Stimulated activated CD4-positive, alpha-beta T cell treated with anti-CD3 and anti-CD28 coated beads, Interleukin-12 subunit alpha, Interleukin-12 subunit beta, amount 100 ng/mL, for 24 hours (primary cell): ENCODE measurements around the gene KCNQ1OT1.

Experiments
- DNase-seq, 2 experiments: peaks; one replicate each; pipeline ENCODE4 v3.0.0-alpha.2; 2020; ENCODE audit warnings: low read depth in 2 of 2

KCNQ1OT1 gene

GRCh38 chr11:2570841-2571597 is 128.8 kb downstream of the KCNQ1OT1 start:
- no peak for DNase-seq

- DNase-seq, result no peak
Measured at GRCh38 chr11:2570211-2570811, 129.5 kb downstream of the KCNQ1OT1 start.

DNA sequence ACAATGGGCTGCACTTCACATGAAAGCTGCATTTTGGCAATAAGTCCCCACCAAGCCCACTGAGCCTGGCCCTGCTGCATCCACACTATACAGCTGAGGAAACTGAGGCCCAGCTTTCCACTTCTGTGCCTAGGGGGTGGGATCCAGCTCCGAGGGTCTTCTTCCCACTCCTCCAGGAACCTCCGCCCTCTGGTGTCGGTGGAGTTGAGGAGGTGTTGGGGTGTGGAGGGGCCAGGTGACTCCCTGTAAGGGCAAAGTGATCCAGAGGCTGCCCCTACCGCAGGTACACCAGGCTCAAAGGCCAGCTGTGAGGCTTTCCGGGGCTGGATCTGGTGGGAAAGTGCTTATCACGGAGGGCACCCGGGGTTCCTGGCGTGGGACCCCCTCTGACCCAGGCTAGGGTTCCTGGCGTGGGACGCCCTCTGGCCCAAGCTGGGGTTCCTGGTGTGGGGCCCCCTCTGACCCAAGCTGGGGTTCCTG is 130.0 kb downstream of the KCNQ1OT1 start:
- DNase-seq, result no peak

DNA sequence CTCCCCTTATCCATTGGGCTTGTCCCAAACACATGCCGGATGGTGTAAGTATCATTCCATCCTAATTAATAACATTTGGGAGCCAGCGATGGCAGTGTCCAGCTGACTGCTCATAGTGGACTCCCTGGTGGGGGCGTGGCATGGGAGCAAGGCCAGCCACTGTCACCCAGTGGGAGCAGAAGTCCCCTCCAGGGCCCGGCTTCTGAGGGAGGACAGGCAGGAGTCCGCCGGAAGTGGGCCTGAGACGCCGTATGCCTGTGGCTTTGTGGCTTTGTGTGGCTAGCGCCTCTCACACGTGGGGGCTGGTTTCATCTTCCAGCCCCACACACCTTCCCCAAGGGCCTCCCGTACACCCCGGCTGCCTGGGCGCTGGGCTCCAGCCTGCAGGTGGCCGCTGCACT is 130.5 kb downstream of the KCNQ1OT1 start:
- no peak for DNase-seq

DNA sequence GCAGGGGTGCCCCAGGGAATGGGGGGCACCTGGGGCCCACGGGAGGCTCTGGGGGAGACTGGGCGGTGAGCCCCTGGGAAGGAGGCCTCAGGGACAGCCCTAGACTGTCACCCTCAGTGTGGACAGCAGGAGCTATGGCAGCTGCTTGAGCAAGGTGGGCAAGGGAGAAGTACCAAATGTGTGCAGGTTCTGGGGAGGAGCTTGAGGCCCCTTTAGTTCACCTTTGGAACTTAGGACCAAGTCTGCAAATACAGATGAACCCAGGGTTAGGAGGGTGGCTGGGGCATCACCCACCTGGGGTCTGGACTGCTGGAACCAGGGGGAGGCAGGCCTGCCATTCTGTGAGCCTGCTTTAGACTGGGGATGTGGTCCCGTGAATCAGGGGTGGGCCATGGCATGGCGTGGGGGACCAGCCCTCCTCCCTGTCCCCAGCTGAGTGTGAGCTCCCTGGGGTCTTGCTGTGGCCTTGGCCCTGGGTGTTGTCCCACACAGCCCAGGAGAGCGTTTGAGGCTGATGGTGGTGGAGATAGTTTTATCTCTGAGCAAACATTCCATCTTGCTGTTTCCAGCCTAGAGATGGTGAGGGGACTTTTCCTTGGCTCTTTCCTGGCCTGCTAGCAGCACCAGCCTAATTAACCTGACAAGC is 132.6 kb downstream of the KCNQ1OT1 start:
- DNase-seq, result no peak

GRCh38 chr11:2566223-2567025 is 133.4 kb downstream of the KCNQ1OT1 start:
- no peak for DNase-seq

- no peak for DNase-seq
Measured at GRCh38 chr11:2565447-2566222, 134.2 kb downstream of the KCNQ1OT1 start.

- no peak for DNase-seq
Measured at GRCh38 chr11:2564588-2565425, 135.0 kb downstream of the KCNQ1OT1 start.

DNA sequence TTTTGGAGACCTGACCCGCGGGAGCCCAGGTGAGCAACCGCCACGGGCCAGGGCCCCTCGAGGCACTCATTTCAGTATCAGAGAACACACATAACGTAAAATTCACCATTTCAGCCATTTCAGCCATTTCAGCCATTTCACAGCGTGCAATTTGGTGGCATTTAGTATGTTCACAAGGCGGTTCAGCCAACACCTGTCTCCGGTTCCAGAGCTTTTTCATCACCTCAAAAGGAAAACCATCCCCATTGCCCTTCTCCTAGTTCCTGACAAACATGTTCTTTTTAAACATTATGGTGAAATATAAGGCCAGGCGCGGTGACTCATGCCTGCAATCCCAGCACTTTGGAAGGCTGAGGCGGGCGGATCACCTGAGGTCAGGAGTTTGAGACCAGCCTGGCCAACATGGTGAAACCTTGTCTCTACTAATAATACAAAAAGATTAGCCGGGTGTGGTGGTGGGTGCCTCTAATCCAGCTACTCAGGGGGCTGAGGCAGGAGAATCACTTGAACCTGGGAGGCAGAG is 135.7 kb downstream of the KCNQ1OT1 start:
- no peak for DNase-seq

DNA sequence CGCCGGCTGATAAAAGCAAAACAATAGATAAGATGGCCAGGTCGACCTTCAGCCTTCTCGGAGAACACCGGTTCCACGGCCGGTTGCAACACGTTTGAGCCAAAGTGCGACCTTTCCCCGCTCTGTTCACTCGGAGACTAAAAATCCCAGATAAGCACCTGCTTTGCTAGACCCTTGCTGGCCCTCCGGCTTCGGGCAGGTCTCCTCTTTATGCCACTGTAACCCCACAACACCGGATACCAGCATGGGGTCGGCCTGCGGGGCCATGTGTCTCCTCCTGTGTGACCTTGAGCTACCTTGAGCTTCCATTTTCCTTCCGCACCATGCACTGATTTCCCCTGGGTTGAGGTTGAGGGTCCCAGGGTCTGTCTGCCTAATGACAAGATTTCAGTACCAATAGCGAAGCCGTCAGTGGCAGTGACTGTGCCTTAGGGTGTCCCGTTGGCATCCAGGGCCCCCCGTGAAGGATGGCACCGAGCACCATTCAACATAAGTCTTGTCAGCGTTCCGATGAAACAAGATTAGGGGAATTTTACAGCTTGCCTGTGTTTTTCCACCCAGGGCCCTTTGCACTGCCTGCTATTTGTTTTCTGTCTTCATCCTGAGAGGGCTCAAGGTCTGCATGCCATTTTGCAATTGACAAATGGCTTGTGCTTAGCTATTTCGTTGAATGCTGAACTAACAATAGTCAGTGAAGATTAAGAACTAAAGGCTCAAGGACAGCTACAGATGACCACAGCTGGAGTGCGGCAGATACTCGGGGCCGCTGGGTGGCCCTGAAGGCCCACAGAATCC is 136.4 kb downstream of the KCNQ1OT1 start:
- DNase-seq, result no peak

DNA sequence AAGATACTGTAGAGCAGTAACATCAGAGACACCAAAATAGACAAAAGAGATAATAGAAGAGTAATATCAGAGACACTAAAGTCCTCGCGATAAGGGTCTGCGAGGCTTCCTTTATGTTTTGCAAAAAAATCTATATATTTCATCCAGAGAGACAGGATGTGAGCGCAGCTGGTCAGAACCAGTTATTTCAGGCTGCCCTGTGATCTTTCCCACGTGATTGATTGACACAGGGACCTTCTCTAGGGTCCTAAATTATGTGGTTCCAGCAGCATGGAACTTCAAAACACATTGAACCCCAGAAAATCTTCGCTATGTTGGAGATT is 136.9 kb downstream of the KCNQ1OT1 start:
- no peak for DNase-seq

DNA sequence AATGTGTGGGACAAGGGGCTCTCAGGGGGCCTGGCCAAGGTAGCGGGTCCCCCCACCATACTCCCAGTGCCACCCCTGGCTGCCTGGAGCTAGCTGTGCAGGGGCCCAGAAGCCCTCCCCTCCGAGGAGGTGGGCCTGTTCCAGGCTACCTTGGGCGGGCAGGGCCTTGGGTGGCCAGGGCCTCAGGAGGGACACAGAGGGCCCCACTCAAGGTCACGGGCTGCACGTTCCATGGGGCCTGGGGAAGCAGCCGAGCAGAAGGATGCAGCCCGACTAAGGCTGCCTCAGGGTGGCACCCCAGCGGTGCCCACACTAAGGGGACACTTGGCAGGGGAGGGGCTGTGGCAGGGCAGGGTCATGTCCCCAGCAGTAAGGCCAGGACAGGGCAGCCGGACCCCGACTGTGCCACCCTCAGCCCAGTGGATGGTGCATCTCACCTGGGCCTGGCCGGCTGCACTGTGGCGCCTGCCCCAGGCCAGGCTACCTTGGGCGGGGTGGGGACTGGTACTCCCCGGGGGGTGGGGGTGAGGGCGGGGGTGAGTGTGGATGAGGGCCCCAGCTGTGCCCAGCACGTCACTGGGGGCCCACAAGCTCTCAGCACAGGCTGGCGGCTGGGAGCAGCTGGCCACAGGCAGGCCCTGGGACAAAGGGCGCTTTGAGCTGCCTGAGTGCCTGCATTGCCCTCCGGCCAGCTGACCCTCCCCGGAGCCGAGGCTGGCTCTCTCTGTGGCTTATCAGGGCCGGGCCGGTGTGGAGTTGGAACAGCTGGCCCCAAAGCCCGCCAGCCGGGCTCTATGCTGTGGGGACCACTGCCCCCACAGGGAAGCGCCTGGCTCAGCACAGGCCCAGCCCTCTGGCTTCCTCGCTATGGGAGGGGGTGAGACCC is 137.9 kb downstream of the KCNQ1OT1 start:
- DNase-seq, result no peak

DNA sequence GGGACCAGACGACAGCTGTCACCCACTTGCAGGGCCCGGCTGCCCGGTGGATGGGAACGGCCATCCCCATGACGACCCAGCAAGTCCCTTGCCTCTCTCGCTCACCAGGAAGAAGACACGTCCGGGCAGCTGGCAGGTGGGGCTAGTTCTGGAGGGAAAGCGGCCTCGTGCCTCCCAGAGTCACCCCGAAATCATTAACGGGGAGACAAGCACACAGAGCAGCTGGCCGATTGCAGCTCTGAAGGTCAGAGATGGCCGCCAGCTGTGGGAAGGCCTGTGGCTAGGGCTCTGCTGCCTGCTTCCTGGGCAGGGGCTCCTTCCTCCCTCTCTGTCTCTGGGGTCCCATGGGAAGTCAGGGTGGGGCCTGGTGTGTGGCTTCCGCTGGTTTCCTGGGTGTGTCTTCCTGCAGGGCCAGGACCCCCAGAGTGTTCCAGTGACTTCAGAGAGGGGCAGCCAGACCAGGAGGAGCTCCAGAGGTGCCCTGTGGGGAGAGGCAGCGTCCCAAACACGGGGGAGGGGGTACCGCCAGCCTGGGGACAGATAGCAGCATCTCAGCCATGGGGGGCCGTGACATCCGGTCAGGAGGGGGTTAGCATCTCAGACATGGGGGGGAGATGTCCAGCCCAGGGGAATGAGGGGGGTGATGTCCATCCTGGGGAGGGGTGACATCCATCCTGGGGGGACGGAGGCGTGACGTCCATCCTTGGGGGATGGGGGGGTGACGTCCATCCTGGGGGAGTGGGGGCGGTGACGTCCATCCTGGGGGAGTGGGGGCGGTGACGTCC is 140.1 kb downstream of the KCNQ1OT1 start:
- DNase-seq, result no peak

GRCh38 chr11:2558861-2559526 is 140.8 kb downstream of the KCNQ1OT1 start:
- no peak for DNase-seq

DNA sequence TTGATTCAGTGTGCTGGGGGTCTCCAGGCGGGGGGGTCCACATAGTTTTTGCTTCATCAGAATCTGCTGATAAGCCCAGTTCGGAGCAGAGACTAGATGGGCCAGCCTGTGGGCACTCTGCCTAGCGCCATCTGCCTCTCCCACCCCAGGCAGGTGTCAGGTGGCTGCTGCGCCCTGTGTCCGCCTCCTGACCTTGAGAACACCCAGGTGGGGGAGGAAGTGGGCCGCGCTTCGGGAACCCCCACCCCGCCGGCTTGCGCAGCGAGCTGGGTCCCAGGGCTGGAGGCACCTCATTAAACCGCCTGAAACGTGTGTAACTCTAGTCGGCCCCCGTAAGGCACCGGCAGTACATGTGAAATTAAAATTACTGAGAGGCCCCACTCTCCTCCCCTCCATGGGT is 141.4 kb downstream of the KCNQ1OT1 start:
- no peak for DNase-seq
